GM19025 (cell line): ENCODE measurements around the gene OR5B21.

Source experiments
- ATAC-seq: cut with Tn5 transposase; IDR thresholded peaks from one replicate; pipeline ENCODE4 v1.9.1; 2021; ENCODE audit warnings: mild to moderate bottlenecking, low read depth, moderate library complexity; ENCODE audit not compliant: unreplicated experiment

The OR5B21 gene

DNA sequence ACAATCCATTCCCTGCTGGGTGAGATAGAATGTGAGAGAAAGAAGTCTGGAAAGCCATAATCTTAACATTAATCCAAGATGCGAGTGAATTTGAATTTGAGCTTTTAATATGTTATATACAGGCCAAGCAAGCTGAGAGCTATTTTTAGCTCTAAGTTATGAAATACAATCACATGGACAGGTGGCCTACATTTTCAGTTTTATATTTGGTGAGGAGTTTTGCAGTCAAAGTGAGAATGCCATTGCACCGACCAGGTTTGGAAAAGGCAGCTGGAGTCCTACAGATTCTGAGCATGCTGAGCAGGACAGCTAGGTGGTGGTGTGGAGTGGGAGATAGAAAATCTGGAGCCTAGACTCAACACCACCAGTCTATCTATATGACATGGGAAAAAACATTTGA is 12.0 kb downstream of the OR5B21 start:
- no peak for ATAC-seq

DNA sequence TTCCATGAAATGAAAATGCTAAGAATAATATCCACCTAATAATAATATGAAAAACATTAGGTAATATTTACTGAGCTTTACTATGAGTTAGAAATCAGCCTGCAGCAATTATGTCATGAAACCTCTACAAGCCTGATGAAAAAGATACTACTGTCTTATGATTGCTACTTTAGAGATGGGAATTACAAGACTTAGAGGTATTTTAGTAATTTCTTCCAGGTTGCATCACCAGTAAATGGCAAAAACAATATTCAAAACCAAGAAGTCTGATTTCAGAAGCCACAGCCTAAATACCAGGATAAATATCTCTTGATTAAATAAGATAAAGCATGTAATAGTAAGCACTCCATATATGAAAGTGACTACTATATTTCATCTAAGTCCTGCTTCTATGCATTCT is 13.8 kb downstream of the OR5B21 start:
- ATAC-seq, result no peak

DNA sequence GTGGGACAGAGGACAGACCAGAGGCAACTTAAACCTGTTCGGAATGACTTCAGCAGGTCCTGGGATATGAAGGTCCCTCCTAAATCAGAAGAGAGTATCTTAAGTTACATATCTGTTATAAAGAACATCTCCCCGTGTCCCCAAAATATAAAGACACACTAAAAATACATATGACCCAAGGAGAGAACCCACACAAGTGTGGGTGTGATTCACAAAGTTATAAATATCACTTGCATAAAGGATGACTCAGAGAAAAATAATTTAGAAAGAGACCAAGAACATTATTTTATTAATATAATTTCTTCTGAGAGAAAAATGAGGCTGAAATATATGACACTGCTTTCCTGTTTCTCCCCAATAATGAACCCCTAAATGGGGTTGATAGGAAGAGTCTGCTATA is 14.2 kb downstream of the OR5B21 start:
- ATAC-seq, result no peak

DNA sequence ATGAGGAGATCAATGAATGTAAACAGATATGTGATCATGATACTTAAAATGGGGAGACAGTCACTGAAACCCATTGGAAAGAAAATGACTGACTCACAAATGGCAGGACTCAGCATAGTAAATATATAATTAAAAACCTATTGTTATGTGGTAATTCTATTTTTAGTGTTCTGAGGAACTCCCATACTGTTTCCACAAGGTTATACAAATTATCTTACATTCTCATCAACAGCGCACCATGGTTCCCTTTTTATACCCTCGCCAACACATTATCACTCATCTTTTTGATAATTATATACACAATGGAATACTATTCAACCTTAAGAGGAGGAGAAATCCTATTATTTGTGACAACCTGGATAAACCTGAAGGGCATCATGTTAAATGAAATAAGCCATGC is 17.1 kb downstream of the OR5B21 start:
- no peak for ATAC-seq

DNA sequence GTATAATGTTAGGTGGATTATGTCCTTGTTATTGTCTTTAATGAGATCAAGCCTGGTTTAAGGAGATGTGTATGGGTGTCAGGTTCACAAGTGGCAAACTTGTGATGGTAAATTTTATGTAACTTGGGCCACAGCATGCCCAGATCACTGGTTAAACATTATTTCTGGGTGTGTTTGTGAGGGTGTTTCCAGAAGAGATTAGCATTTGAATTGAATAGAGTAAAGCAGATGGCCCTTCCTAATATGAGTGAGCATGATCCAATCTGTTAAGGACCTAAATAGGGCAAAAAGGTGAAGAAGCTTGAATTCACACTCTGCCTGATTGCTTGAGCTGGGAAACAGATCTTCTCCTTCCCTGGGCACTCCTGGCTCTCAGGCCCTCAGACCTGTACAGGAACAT is 20.7 kb downstream of the OR5B21 start:
- no peak for ATAC-seq

DNA sequence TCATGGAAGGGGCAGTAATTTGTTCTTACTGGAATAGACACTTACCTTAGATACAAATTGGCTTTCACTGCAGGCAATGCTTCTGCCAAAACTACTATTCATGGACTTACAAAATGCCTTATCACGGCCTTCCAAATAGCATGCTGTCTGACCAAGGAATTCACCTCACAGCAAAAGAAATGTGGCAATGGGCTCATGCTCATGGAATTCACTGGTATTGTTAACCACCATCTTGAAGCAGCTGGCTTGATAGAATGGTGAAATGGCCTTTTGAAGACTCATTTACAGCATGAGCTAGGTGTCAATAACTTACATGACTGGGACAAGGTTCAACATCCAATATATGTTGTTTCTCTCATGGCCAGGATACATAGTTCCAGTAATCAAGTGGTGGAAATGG is 21.9 kb downstream of the OR5B21 start:
- ATAC-seq, result no peak

DNA sequence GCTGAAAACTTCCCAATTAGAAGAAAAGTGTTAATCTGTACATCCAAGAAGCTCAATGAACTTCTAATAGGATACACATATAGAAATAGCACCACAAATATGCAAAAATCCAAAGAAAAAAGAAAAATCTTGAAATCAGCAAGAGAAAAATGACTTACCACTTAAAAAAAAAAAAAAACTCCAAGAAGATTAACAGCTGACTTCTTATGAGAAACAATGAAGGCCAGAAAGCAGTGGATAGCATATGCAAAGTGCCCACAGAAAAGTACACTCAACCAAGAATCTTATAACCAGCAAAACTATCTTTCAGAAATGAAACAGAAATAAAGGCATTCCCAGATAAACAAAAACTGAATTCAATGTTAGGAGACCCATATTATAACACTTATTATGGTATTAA is 36.0 kb downstream of the OR5B21 start:
- ATAC-seq, result no peak

DNA sequence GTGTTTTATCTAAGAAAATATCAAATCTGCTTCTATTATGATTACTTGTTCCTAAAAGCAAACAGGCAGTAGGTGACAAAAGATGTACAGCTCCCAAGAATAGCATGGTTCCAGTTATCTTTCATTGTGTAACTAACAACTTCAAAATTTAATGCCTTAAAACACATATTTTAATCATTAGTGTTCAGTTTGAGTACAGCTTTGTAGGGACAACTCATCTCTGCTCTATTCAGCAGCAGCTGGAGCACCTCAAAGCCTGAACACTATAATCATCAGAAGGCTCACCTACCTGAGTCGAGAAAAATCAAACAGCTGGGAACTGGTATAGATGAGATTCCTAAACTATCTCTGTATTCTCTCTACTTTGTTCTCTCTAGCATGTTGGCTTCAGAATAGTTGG is 41.6 kb downstream of the OR5B21 start:
- no peak for ATAC-seq

DNA sequence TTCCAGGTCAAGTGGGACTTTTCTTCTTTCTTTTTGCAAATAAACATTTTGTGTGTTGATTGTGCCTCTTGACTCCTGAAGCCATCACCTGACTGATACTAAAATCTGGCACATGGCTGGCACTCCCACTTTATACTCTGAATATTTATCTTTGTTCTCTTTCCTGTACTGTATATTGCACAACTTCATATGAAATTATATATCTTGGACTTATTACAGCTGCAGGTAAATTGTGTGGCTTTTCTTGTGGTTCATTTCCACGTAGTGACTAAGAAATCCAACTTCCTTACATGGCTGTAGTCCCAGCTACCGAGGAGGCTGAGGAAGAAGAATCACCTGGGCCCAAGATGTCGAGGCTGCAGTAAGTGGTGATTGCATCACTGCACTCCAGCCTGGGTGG is 42.2 kb downstream of the OR5B21 start:
- ATAC-seq, result no peak
